Jurkat, Clone E6-1 (cell line): ENCODE results near the gene BICD2.
"Not testable (repeated sequence)": the region's sequence is repeated elsewhere in the genome, so short reads cannot be mapped to it uniquely, and the experiment has no call there.

Experiments
- DNase-seq: peaks from one replicate; pipeline ENCODE4 v3.0.0-alpha.2; 2011; ENCODE audit warnings: low read depth, low spot score
- H3K4me3 ChIP-seq: 2 replicates; pipeline ENCODE4 v1.5.1; 2011; ENCODE audit warnings: mild to moderate bottlenecking, low read length, control low read depth, moderate library complexity

BICD2 gene

GRCh38 chr9:92774274-92774673 is 9.6 kb upstream of the BICD2 start:
- DNase-seq, result no peak
- no peak overlapping the region for H3K4me3 ChIP-seq

- DNase-seq, result no peak
- no peak overlapping the region for H3K4me3 ChIP-seq
These were observed 9.2 kb upstream of the BICD2 start for GRCh38 chr9:92773810-92774209.

GRCh38 chr9:92771309-92771708 is 6.7 kb upstream of the BICD2 start:
- no peak for DNase-seq
- no peak overlapping the region for H3K4me3 ChIP-seq

GRCh38 chr9:92770360-92770995 is 5.8 kb upstream of the BICD2 start:
- no peak for DNase-seq

GRCh38 chr9:92769990-92770359 is 5.3 kb upstream of the BICD2 start:
- H3K4me3 ChIP-seq, result no peak overlapping the region
- DNase-seq, result no peak

More at GRCh38 chr9:92770360-92770995, 5.8 kb upstream of the BICD2 start:
- H3K4me3 ChIP-seq, result no peak overlapping the region

- no peak for DNase-seq
- no peak overlapping the region for H3K4me3 ChIP-seq
These were observed 4.7 kb upstream of the BICD2 start for GRCh38 chr9:92769286-92769685.

- not testable (repeated sequence) for DNase-seq, H3K4me3 ChIP-seq
These were observed 4.2 kb upstream of the BICD2 start for GRCh38 chr9:92768816-92769215.

- no peak overlapping the region for H3K4me3 ChIP-seq
- DNase-seq, result no peak
These were observed 2.7 kb upstream of the BICD2 start for GRCh38 chr9:92767066-92768054.

GRCh38 chr9:92764988-92765936 is 629 bp upstream of the BICD2 start:
- peak; percentile 96 for DNase-seq

GRCh38 chr9:92763721-92764380 is 782 bp downstream of the BICD2 start:
- no peak for DNase-seq

More at GRCh38 chr9:92764988-92765936, 629 bp upstream of the BICD2 start:
- peak overlapping the region; percentile 90 for H3K4me3 ChIP-seq

GRCh38 chr9:92762781-92763708 is 1.6 kb downstream of the BICD2 start:
- DNase-seq, result no peak
- H3K4me3 ChIP-seq, result peak overlapping the region; percentile 90

More at GRCh38 chr9:92763721-92764380, 782 bp downstream of the BICD2 start:
- H3K4me3 ChIP-seq, result peak overlapping the region; percentile 90

- no peak overlapping the region for H3K4me3 ChIP-seq
- no peak for DNase-seq
These were observed 2.4 kb downstream of the BICD2 start for GRCh38 chr9:92762196-92762595.

- no peak for DNase-seq
- H3K4me3 ChIP-seq, result no peak overlapping the region
These were observed 2.9 kb downstream of the BICD2 start for GRCh38 chr9:92761686-92762085.

GRCh38 chr9:92760494-92760893 is 4.1 kb downstream of the BICD2 start:
- no peak overlapping the region for H3K4me3 ChIP-seq
- no peak for DNase-seq

- no peak for DNase-seq
- no peak overlapping the region for H3K4me3 ChIP-seq
These were observed 4.6 kb downstream of the BICD2 start for GRCh38 chr9:92760070-92760469.

GRCh38 chr9:92759446-92759845 is 5.2 kb downstream of the BICD2 start:
- no peak overlapping the region for H3K4me3 ChIP-seq
- no peak for DNase-seq

- no peak for DNase-seq
- H3K4me3 ChIP-seq, result no peak overlapping the region
These were observed 7.8 kb downstream of the BICD2 start for GRCh38 chr9:92756792-92757191.
